ENCODE measurements around the gene RRP12.
"Not testable (repeated sequence)": the region's sequence is repeated elsewhere in the genome, so short reads cannot be mapped to it uniquely, and the experiment has no call there.

Gene RRP12, protein sequence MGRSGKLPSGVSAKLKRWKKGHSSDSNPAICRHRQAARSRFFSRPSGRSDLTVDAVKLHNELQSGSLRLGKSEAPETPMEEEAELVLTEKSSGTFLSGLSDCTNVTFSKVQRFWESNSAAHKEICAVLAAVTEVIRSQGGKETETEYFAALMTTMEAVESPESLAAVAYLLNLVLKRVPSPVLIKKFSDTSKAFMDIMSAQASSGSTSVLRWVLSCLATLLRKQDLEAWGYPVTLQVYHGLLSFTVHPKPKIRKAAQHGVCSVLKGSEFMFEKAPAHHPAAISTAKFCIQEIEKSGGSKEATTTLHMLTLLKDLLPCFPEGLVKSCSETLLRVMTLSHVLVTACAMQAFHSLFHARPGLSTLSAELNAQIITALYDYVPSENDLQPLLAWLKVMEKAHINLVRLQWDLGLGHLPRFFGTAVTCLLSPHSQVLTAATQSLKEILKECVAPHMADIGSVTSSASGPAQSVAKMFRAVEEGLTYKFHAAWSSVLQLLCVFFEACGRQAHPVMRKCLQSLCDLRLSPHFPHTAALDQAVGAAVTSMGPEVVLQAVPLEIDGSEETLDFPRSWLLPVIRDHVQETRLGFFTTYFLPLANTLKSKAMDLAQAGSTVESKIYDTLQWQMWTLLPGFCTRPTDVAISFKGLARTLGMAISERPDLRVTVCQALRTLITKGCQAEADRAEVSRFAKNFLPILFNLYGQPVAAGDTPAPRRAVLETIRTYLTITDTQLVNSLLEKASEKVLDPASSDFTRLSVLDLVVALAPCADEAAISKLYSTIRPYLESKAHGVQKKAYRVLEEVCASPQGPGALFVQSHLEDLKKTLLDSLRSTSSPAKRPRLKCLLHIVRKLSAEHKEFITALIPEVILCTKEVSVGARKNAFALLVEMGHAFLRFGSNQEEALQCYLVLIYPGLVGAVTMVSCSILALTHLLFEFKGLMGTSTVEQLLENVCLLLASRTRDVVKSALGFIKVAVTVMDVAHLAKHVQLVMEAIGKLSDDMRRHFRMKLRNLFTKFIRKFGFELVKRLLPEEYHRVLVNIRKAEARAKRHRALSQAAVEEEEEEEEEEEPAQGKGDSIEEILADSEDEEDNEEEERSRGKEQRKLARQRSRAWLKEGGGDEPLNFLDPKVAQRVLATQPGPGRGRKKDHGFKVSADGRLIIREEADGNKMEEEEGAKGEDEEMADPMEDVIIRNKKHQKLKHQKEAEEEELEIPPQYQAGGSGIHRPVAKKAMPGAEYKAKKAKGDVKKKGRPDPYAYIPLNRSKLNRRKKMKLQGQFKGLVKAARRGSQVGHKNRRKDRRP (N-terminal part only)

DNA sequence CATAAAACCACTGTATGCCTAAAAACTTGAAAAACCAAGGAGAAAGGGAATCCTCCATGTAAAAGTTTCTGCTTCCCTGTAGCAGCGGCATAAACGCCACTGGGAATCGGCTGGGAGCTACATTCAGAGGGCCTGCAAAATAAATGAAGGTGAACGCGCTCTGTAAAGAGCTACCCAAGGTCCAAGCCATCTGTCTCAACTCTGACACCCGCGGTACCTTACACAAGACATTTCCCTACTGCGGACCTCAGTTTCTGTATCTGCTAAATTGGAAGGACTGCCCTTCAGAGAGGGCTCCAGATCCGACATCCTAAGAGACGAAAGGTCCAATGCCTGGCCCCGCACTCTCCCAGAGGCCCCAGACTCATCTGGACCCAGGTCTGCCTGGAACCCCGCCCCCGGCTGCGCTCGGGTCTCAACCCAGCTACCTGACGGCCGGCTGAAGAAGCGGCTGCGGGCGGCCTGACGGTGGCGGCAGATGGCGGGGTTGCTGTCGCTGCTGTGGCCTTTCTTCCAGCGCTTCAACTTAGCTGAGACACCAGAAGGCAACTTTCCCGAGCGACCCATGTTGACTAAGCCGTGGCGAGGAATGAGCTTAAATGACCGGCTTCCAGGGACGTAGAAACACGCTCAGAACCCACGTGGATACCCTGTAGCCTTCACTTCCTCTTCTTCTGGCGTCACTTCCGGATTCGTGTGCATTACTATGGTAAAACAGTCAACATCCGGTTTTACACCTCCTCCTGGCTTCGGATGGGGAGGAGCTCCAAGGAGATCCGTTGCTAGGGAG is at the start of gene RRP12:
Gene RRP12, minus strand, starts transcription at position 676 of the 790 bp plus-strand sequence. Its CDS starts 109 bp downstream, at position 567.
- FAIRE-seq (peak; percentile 92), DNase-seq (ENCODE audit: low spot score) (peak; percentile 98)

- FAIRE-seq (no peak), DNase-seq (ENCODE audit: low spot score) (no peak)
Measured at GRCh38 chr10:97450828-97451227, 49.7 kb upstream of the RRP12 start.

GRCh38 chr10:97445722-97446639 is 44.8 kb upstream of the RRP12 start, which contains the start of the genes EXOSC1 and ZDHHC16:
Gene EXOSC1 (minus strand): TSS chr10:97446006. CDS start chr10:97445985, 21 bp downstream.
Gene ZDHHC16 (plus strand): TSS chr10:97446175. CDS start chr10:97451676, 5,501 bp downstream.
- DNase-seq (ENCODE audit: low spot score) (peak; percentile 93), FAIRE-seq (peak; percentile 86)

- no peak for FAIRE-seq
- no peak for DNase-seq (ENCODE audit: low spot score)
Measured at GRCh38 chr10:97445357-97445721, 44.2 kb upstream of the RRP12 start.

DNA sequence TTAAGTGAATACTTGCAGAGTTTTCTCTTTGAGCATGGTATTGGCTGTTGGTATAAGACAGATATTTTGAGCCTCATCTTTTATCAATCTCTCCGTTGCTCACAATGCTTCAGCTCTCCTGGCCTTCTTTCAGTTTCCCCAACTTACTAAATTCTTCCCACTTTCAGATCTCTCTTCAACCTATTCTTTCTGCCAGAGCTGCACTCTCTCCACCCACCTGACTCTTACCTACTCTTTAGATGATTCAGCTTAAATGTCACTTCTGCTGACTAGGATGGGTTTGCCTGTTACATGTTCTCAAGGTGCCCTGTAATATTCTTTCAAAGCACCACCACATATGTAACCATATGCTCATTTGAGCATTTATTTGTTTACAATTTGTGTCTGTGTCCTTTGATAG is 43.1 kb upstream of the RRP12 start:
- DNase-seq (ENCODE audit: low spot score) (no peak), FAIRE-seq (no peak)

- no peak for DNase-seq (ENCODE audit: low spot score)
- no peak for FAIRE-seq
Measured at GRCh38 chr10:97442277-97442676, 41.1 kb upstream of the RRP12 start.

- DNase-seq (ENCODE audit: low spot score) (no peak), FAIRE-seq (no peak)
Measured at GRCh38 chr10:97435211-97435610, 34.1 kb upstream of the RRP12 start.

DNA sequence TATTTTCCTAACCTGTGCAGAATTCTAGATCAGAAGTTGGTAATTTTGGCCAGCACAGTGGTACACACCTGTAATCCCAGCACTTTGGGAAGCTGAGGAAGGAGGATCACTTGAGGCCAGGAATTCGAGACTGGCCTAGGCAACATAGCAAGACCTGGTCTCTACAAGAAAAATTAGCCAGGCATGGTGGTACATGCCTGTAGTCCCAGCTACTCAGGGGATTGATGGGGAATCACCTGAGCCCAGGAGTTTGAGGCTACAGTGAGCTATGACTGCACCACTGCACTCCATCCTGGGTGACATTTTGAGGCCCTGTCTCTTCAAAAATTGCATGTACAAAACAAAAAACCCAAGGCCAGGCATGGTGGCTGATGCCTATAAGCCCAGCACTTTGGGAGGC is 33.4 kb upstream of the RRP12 start:
- DNase-seq (ENCODE audit: low spot score): no peak
- no peak for FAIRE-seq

GRCh38 chr10:97434055-97434454 is 32.9 kb upstream of the RRP12 start:
- FAIRE-seq (no peak), DNase-seq (ENCODE audit: low spot score) (peak; percentile 11)

DNA sequence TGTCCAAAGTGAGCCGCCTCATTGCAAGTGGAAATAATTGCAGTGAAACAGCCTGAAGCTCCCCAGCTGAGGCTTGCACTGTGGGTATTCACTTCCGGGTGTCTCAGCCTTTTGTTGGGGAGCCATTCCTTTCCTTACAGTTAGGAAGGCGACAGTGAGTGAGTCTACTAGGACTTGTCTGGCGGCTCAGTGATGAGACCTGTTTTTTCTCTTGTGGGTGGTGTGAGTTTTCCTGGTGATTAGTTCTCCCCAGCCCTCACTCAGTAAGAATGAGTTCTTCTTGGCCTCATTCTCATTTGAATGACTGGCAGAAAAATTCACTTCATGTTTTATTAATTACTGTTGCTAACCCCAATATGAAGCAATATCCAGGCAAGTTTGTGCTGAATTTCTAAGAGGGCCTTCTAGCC is 27.4 kb upstream of the RRP12 start:
- FAIRE-seq: no peak
- DNase-seq (ENCODE audit: low spot score): peak; percentile 51

DNA sequence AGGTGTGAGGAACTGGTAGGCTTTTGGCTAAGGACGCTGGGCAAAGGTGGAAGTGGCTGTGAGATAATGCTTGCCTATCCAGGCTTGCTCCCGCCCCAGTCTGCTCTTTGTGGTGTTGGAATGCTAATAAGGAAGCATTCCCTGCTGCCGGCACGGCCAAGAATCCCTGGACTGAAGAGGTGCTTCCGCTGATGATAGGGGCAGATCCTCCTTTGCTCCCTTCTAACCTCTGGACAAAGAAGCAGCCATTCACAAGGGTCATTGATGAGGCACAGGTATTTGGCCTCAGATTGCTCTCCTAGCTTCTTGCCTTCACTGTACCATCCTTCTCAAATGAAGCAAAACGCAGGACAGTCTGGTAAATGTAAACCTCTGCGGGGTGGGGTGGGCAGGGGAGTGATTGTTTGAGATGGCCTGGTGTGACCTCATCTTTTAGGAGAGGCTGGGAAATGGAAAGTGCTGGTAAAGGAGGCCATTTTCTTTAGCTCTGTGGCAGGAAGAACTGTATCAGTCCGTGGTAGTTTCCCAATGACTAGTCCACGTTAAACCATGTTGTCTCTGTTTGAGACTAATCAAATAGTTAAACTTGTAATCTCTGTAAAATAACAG is 26.5 kb upstream of the RRP12 start:
- FAIRE-seq: peak; percentile 32
- DNase-seq (ENCODE audit: low spot score): peak; percentile 71

GRCh38 chr10:97426776-97427570 is 25.8 kb upstream of the RRP12 start:
- FAIRE-seq: no peak
- peak; percentile 8 for DNase-seq (ENCODE audit: low spot score)

GRCh38 chr10:97425964-97426775 is 25.0 kb upstream of the RRP12 start, which contains the start of gene PGAM1:
Gene PGAM1 (plus strand): TSS chr10:97426191. CDS start chr10:97426308, 117 bp downstream.
- DNase-seq (ENCODE audit: low spot score) (peak; percentile 95), FAIRE-seq (no peak)

DNA sequence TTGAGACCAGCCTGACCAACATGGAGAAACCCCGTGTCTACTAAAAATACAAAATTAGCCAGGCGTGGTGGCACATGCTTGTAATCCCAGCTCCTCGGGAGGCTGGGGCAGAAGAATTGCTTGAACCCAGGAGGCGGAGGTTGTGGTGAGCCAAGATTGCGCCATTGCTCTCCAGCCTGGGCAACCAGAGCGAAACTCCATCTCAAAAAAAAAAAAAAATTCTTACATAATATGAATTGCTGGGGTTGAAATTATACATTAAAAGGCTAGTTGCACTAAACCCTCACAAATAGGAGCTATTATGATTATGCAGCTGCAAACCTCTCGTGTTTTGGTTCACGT is 22.6 kb upstream of the RRP12 start:
- not testable (repeated sequence) for FAIRE-seq; DNase-seq (ENCODE audit: low spot score)

DNA sequence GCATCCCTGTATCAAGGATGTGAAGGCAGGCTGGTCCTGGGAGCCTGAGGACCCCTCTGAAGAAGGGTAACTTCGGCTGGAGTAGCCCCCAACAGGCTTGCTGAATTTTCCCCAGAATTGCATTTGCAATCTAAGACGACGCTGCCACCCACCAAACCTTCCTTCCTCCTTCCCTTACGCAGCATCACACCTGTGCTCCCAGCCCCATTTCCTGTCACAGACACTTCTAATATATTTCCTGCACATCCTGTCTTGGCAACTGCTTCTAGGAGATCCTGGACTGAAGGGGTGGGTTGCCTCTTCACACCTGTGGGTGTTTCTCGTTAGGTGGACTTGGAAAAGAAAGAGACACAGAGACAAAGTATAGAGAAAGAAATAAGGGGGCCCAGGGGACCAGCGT is 15.4 kb upstream of the RRP12 start:
- DNase-seq (ENCODE audit: low spot score) (no peak), FAIRE-seq (no peak)

GRCh38 chr10:97412891-97413304 is 11.8 kb upstream of the RRP12 start:
- no peak for FAIRE-seq
- DNase-seq (ENCODE audit: low spot score): peak; percentile 88

- FAIRE-seq: peak; percentile 96
- DNase-seq (ENCODE audit: low spot score): peak; percentile 99
Measured at GRCh38 chr10:97411406-97411805, 10.3 kb upstream of the RRP12 start.

Measured in RCC 7860 (cell line).